ENCODE measurements around the gene ADD1.
"Not testable (repeated sequence)": the region's sequence is repeated elsewhere in the genome, so short reads cannot be mapped to it uniquely, and the experiment has no call there.

Gene ADD1

DNA sequence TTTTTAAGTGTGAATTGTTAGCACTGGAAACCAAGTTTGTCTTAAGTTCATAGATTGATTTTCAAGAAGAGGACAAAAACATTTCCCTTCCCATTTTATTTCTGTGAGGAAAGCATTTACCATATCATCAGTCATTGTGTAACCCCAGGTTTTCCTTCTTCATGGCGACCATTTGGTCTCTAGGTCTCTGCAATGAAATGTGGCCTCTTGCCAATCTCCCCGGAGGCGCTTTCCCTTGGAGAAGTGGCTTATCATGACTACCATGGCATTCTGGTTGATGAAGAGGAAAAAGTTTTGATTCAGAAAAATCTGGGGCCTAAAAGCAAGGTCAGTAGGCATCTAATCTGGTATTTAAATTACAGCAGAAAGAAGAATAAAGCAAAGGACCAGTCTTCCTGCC lies 54.4 kb downstream of the ADD1 start:
- DNase-seq, result no peak

- DNase-seq, result no peak
These were observed 57.1 kb downstream of the ADD1 start for GRCh38 chr4:2900741-2901140.

DNA sequence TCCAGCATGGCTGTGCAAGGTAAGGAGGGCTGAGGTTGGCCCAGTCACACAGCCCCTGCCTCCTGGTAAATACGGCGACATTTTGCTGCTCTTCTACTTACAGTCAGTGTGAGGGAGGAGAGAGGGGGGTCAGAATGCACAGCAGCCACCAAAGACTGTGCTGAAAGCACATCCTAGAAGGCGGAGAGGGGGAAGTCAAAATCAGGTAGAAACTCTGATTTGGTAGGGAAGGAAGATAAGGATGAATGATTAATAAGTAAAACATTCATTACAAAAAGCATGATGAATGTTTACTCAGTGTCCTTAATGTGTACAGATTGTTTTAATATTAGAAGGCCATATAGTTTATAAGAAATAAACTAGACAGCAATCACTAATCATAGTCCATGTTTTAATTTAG lies 57.5 kb downstream of the ADD1 start:
- DNase-seq, result no peak

DNA sequence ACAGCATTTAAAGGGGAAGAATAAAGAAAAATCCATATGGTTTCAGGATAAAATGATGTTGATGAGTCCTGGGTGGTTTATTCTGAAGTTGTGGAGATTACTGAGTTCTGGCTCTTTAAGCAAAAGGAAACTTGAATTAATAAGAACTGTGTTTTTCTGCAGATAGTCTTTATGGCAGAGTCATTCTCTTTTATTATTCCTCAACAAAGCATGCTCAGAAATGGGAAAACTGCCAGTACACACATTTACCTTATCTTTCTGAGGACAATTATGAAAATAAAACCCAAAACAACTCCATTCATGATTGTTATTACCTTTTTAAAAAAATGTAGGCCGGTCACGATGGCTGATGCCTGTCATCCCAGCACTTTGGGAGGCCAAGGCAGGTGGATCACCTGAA lies 58.5 kb downstream of the ADD1 start:
- DNase-seq, result no peak

DNA sequence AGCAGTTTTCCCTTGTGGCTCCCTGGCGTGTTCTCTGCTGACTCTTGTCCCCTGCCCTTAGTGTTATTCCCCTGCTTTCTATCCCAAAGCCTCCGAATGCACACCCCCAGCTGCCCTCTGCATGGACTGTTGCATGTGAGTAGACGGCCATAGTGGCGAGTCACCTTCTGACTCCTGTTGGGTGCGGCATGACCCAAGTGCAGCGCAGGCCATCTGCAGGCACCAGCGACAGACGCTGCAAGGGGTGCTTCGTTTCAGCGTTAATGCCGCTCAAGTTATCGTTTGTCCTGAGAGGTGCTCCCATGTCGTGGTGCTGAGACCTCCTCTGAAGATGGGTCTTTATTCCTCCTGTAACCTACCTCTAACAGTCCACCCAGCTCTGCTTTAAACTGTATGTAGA lies 61.9 kb downstream of the ADD1 start:
- DNase-seq, result no peak

DNA sequence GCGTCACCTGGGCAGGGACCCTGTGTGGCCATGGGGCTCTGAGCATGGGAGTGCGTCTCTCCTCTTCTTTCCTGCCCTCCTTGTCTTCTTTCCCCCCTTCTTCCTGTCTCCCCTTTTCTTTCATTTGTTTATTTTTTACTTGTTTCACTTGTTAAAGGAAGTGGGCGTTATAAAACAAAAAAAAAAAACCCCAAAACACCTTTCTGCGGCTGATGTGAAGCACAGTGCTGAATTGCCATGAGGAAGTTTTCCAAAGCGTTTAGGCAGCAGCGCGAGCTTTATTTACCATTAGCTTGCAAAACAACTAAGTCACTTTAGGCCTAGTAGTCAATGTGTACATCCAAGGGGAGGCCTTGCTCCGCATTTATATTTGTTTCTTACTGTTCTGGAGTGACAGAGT lies 62.6 kb downstream of the ADD1 start:
- no peak for DNase-seq

GRCh38 chr4:2907226-2907625 lies 63.6 kb downstream of the ADD1 start:
- DNase-seq, result no peak

DNA sequence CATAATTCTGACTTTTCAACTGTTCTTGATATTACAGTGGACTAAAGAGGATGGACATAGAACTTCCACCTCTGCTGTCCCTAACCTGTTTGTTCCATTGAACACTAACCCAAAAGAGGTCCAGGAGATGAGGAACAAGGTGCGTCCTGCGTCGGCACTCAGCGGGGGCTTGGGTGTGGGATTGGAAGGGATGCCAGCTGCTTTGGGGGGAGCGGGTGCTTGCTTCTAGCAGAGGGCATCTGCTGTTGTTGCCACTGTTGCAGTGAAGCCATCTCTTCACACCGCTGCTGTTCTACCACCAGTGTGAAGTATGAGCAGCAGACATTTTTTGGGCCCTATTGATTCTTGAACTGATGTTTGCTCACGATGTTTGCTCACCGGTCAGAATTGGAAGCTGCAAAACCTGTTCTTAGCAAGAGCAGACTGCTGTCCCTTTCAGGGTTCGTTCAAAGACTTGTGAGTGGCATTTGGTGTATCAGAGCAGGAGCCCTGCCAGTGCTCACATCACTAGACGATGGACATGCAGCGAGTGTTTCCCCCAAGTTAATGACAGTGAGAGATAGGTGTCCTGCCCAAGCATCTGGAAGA lies 64.2 kb downstream of the ADD1 start:
- no peak for DNase-seq

DNA sequence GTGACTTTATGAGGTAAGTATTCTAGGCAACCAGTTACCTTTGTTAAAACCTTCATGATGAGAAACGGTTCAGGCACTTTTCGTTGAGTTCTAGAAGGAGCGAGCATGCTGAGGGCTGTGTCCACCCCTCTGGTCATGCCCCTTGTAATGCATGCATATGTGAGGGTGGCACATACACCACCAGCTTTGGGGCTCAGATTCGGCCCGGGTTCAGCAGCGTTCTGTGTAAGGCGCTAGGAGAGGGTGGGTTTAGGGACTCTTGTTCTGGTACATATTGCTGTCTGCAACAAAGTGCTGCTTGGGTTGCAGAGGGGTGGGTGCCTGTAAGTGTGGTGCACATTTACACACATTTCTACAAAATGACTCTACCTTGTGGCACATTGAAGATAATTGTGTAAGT lies 65.0 kb downstream of the ADD1 start:
- DNase-seq, result no peak

DNA sequence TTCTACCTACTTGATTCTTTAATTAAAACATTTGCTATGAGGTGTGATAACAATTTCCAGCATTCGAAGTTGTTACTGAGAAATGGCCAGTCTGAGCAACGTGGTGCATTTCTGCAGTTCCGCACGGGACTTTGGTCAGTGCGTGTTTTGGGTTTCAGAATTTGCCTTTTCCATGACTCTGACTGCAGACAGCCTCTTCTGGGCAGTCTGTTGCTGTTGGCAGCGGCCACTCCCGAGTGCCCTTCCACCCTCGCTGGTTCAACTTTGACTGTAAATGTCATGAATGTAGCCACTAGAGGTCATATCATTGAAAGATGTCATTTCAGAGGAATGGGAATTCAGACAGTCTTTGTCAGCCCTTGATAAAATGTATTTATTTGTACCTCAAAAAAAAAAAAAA lies 65.9 kb downstream of the ADD1 start:
- no peak for DNase-seq

GRCh38 chr4:2910409-2910808 lies 66.8 kb downstream of the ADD1 start:
- no peak for DNase-seq

GRCh38 chr4:2911868-2912267 lies 68.2 kb downstream of the ADD1 start:
- DNase-seq, result no peak

GRCh38 chr4:2913168-2913567 lies 69.5 kb downstream of the ADD1 start:
- DNase-seq, result no peak

- no peak for DNase-seq
These were observed 70.8 kb downstream of the ADD1 start for GRCh38 chr4:2914256-2915126.

DNA sequence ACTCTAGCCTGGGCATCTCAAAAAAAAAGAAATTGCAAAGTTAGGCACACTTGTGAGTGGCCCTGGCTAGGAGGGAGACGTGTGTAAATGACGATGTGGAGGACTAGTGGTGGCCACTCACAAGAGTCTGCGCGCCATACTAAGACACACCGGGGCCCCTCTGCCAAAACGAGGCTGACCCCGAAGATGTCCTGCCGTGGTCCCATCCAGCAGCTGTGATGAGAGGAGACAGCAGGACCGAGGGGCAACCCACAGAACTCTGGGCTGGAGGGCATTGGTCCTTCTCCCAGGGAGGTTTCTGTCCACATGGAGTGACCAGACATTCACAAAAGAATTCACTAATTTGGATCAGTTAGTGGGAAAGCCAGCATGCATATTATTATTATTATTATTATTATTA lies 72.1 kb downstream of the ADD1 start:
- DNase-seq, result no peak

DNA sequence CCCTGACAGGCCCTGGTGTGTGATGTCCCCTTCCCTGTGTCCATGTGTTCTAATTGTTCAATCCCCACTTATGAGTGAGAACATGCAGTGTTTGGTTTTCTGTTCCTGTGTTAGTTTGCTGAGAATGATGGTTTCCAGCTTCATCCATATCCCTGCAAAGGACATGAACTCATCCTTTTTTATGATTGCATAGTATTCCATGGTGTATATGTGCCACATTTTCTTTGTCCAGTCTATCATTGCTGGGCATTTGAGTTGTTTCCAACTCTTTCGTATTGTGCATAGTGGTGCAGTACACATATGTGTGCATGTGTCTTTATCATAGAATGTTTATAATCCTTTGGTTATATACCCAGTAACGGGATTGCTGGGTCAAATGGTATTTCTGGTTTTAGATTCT lies 73.1 kb downstream of the ADD1 start:
- not testable (repeated sequence) for DNase-seq

DNA sequence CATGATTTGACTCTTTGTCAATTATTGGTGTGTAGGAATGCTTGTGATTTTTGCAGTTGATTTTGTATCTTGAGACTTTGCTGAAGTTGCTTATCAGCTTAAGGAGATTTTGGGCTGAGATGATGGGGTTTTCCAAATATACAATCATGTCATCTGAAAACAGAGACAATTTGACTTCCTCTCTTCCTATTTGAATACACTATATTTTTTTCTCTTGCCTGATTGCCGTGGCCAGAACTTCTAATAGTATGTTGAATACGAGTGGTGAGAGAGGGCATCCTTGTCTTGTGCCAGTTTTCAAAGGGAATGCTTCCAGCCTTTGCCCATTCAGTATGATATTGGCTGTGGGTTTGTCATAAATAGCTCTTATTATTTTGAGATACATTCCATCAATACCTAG lies 74.7 kb downstream of the ADD1 start:
- DNase-seq, result not testable (repeated sequence)

- DNase-seq, result not testable (repeated sequence)
These were observed 75.1 kb downstream of the ADD1 start for GRCh38 chr4:2918714-2919113.

DNA sequence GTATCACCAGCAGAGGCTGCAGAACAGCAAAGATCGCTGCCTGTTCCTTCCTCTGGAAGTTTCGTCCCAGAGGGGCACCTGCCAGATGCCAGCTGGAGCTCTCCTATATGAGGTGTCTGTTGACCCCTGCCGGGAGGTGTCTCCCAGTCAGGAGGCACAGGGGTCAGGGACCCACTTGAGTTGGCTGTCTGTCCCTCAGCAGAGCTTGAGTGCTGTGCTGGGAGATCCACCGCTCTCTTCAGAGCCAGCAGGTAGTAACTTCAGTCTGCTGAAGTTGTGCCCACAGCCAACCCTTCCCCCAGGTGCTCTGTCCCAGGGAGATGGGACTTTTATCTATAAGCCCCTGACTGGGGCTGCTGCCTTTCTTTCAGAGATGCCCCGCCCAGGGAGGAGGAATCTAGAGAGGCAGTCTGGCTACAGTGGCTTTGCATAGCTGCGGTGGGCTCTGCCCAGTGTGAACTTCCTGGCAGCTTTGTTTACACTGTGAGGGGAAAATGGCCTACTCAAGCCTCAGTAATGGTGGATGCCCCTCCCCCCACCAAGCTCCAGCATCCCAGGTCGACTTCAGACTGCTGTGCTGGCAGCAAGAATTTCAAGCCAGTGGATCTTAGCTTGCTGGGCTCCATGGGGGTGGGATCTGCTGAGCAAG lies 78.9 kb downstream of the ADD1 start:
- not testable (repeated sequence) for DNase-seq

DNA sequence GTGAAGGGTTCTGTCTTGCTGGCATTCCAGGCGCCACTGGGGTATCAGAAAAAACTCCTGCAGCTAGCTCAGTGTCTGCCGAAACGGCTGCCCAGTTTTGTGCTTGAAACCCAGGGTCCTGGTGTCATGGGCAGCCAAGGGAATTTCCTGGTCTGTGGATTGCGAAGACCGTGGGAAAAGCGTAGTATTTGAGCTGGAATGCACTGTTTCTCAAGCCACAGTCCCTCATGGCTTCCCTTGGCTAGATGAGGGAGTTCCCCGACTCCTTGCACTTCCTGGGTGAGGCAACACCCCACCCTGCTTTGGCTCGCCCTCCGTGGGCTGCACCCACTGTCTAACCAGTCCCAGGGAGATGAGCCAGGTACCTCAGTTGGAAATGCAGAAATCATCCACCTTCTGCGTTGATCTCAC lies 79.5 kb downstream of the ADD1 start:
- DNase-seq, result no peak

GRCh38 chr4:2923668-2924173 lies 80.1 kb downstream of the ADD1 start:
- no peak for DNase-seq

DNA sequence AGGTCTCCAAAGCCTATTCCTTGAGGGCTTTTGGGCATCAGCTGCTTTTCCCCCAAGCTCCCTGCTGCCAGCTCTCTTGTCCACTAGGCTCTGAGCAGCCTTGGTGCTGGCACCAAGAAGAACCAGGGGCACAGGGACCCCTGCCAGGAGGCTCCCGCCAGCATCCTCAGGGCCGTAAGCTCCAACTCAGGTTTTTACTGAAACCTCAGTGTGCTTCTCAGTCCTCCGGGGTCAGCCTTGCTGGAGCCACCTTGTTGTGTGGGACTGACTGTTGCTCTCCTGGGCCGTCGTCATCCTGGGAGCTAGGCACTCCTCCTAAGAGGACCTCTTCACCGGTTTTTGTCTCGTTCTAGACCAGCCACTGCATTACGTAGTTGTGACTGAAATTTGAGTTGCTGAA lies 80.6 kb downstream of the ADD1 start:
- DNase-seq, result no peak

GRCh38 chr4:2924765-2925301 lies 81.2 kb downstream of the ADD1 start:
- no peak for DNase-seq

GRCh38 chr4:2925496-2925895 lies 81.9 kb downstream of the ADD1 start:
- DNase-seq, result no peak
